ENCODE measurements around the gene RBM10. TPM values are rescaled to one million over a fixed set of nuclear protein-coding genes. Genes with fewer than 3 reads are reported as not detected.

The RBM10 gene
- total and polyA plus RNA-seq, 2 of the 13 experiments (the other 11 are each of a cell fraction or from before 2014, with no cell fraction given): 15.9 to 43.1 TPM

- TF ChIP-seq JUNB (CRISPR knock-in tag; IDR thresholded peaks at IDR 0.05; ENCODE audit: borderline replicate concordance) (no peak), ZC3H13 (CRISPR knock-in tag; IDR thresholded peaks at IDR 0.05) (no peak), ZNF562 (CRISPR knock-in tag; IDR thresholded peaks at IDR 0.05; ENCODE audit: borderline replicate concordance) (no peak), SUZ12 (IDR thresholded peaks at IDR 0.05; ENCODE audit: low read depth, low read length) (no peak), NFE2 (CRISPR knock-in tag; IDR thresholded peaks at IDR 0.05) (no peak), NFYC (CRISPR knock-in tag; IDR thresholded peaks at IDR 0.05) (peak; percentile 79), MLX (CRISPR knock-in tag; IDR thresholded peaks at IDR 0.05) (no peak), RAD51 (IDR thresholded peaks at IDR 0.05; ENCODE audit: borderline replicate concordance) (no peak), PBX2 (CRISPR knock-in tag; IDR thresholded peaks at IDR 0.05) (0 out of 2 replicates have a peak, but pooled peaks have one; percentile 9), SAP130 (CRISPR knock-in tag; IDR thresholded peaks at IDR 0.05; ENCODE audit: low read depth) (peak; percentile 50; the same call in 1 of the 2 replicates), ARID4A (CRISPR knock-in tag; IDR thresholded peaks at IDR 0.05; ENCODE audit: borderline replicate concordance) (peak; percentile 64; the same call in 1 of the 2 replicates), CENPT (CRISPR knock-in tag; IDR thresholded peaks at IDR 0.05; ENCODE audit: low read depth) (no peak), STAT6 (CRISPR knock-in tag; IDR thresholded peaks at IDR 0.05; ENCODE audit: borderline replicate concordance) (0 out of 2 replicates have a peak, but pooled peaks have one; percentile 29), SRY (CRISPR knock-in tag; IDR thresholded peaks at IDR 0.05) (no peak), ZMYM3 (CRISPR knock-in tag; IDR thresholded peaks at IDR 0.05) (no peak), HOXA7 (CRISPR knock-in tag; IDR thresholded peaks at IDR 0.05) (no peak), KDM2A (CRISPR knock-in tag; IDR thresholded peaks at IDR 0.05; ENCODE audit: borderline replicate concordance, low read depth) (peak; percentile 15; the same call in 1 of the 2 replicates), HDAC1 (CRISPR knock-in tag; IDR thresholded peaks at IDR 0.05) (peak; percentile 46; the same call in 1 of the 2 replicates), ZNF329 (CRISPR knock-in tag; IDR thresholded peaks at IDR 0.05; ENCODE audit: low read depth) (0 out of 2 replicates have a peak, but pooled peaks have one; percentile 42)
These were observed at the start of gene RBM10, which contains the start of gene NDUFB11 (continued) for GRCh38 chrX:47144626-47145394.

Data from HepG2 (cell line).